Spleen (tissue), 11 donors: Measurements from ENCODE around the gene KDM6A. TPM values are rescaled to one million over a fixed set of nuclear protein-coding genes. Genes with fewer than 3 reads are reported as not detected.
"Not testable (repeated sequence)": the region's sequence is repeated elsewhere in the genome, so short reads cannot be mapped to it uniquely, and the experiment has no call there.

Source experiments
- DNase-seq: peaks from one replicate; pipeline ENCODE4 v3.0.0-alpha.2; 2020
- H3K27ac ChIP-seq, 8 donors: fragments of 200-600 bp; sonication (generic) in 7 of 8; 1 replicate in 4 of 8; 2 replicates in 4 of 8; pipeline versions ENCODE4 v1.5.0 to v1.8.0; 2016 to 2021; ENCODE audit warnings: inconsistent platforms in 4 of 8, mild to moderate bottlenecking in 4 of 8, moderate library complexity in 1 of 8
- H3K27me3 ChIP-seq, 7 donors: fragments of 200-600 bp; sonication (generic) in 6 of 7; replicated peaks in 1 of 7; 1 replicate in 4 of 7; 2 replicates in 3 of 7; pipeline versions ENCODE4 v1.5.0 to v1.8.0; 2016 to 2021; ENCODE audit warnings: inconsistent platforms in 3 of 7, mild to moderate bottlenecking in 1 of 7
- H3K36me3 ChIP-seq, 6 donors: fragments of 200-600 bp; sonication (generic) in 5 of 6; 1 replicate in 4 of 6; 2 replicates in 2 of 6; pipeline versions ENCODE4 v1.5.0 to v1.8.0; 2016 to 2021; ENCODE audit warnings: inconsistent platforms in 2 of 6
- H3K4me1 ChIP-seq, 6 donors: fragments of 200-600 bp; sonication (generic) in 5 of 6; 1 replicate in 3 of 6; 2 replicates in 3 of 6; pipeline versions ENCODE4 v1.5.0 to v1.8.0; 2016 to 2021; ENCODE audit warnings: inconsistent platforms in 3 of 6
- H3K4me3 ChIP-seq, 8 donors: fragments of 200-600 bp; sonication (generic) in 7 of 8; 1 replicate in 4 of 8; 2 replicates in 4 of 8; pipeline versions ENCODE4 v1.5.0 to v1.8.0; 2016 to 2021; ENCODE audit warnings: inconsistent platforms in 4 of 8, mild to moderate bottlenecking in 4 of 8, moderate library complexity in 2 of 8
- H3K9me3 ChIP-seq, 8 donors: fragments of 200-600 bp; sonication (generic) in 7 of 8; 1 replicate in 4 of 8; 2 replicates in 4 of 8; pipeline versions ENCODE4 v1.5.0 to v1.8.0; 2016 to 2021; ENCODE audit warnings: inconsistent platforms in 4 of 8
- POLR2A ChIP-seq, 3 donors: fragments of 450-650 bp; IDR thresholded peaks; one replicate each; pipeline ENCODE4 v1.5.1; 2017; ENCODE audit warnings: antibody characterized with exemption in 3 of 3, mild to moderate bottlenecking in 1 of 3
- POLR2AphosphoS5 ChIP-seq, 3 donors: sonication (generic); formaldehyde crosslinking; IDR thresholded peaks; one replicate each; pipeline ENCODE4 v1.5.1; 2017; ENCODE audit warnings: antibody characterized with exemption in 3 of 3
- WGBS, 5 donors: extraction: QIAGEN DNeasy Blood & Tissue Kit in 3 of 5; methylation state at CpG; one replicate each; pipeline versions ENCODE4 v1.1.5 to v1.1.7; 2013 to 2018; 5-methylcytosine and 5-hydroxymethylcytosine counted together
- intact Hi-C: fragments of 100-400 bp; cut with DNase I; formaldehyde crosslinking; loops from one replicate; pipeline ENCODE4 v1.15.0; 2023; ENCODE audit warnings: low total_unique reads
- polyA plus RNA-seq, 3 donors: library from polyadenylated mRNA; stranded (reverse); fragments of 200-250 nt; gene quantifications; one replicate each; pipeline ENCODE4 v1.2.1, GENCODE V29; 2013
- total RNA-seq, 7 donors: library from RNA; depleted of rRNA in 3 of 7; stranded (reverse); fragments of >200 nt in 3 of 7; fragmentation: NEBNext Ultra II Directional in 4 of 7; extraction: Animal tissue kit (Norgen Biotek cat#: 25700) in 4 of 7; gene quantifications; one replicate each; pipeline versions ENCODE4 v1.1.0 to v1.2.1, GENCODE V29; 2016 to 2021
- TF ChIP-seq, protein P1 (sequence below), 11 experiments: fragments of 200-600 bp in 7 of 11; fragments of 450-650 bp in 4 of 11; sonication (generic) in 4 of 11; IDR thresholded peaks in 8 of 11; conservative IDR thresholded peaks in 3 of 11; 1 replicate in 7 of 11; 2 replicates in 4 of 11; pipeline versions ENCODE4 v1.4.0 to v1.8.0; 2016 to 2021; ENCODE audit warnings: antibody characterized with exemption in 11 of 11, inconsistent platforms in 4 of 11, mild to moderate bottlenecking in 1 of 11
- donor health status: healthy with polysubstance abuse.
- donor health status: DM: no; HTN: no; CAD: no; lungs with moderate emphysema.
- donor health status: DM: no; HTN: no; CAD: no.
- donor health status: Bipolar disorder and iron deficiency.
- donor health status: healthy.
- donor health status: DM: no; HTN: no; CAD: no.
- donor health status: DM: yes; HTN: yes; CAD: no.

Gene KDM6A
- total and polyA plus RNA-seq, 10 donors: 8.0 to 68.2 (median 47.9) TPM

DNA sequence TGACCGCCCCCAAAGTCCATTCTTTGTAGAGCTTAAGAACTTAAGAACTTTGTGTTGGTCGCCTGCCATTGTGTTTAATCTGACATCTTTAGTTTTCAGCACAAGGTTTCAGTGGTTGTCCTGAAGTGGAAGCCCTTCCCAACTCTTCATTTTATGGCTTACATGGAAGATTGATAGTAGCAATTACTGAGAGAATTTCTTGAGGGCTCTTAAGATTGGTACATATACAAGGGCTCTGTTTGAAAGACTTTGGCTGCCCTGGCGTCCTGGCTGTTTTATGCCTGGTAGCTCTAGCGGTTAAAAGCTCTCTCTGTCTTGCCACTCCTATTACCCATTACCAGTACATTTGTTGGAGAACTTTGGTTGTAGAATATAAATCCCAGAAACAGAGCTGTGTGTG, 75.0 kb downstream of the KDM6A start:
- DNase-seq: no peak
- no peak overlapping the region for H3K27ac ChIP-seq
- H3K27me3 ChIP-seq: no peaks in the 10 kb centered on the region
- intact Hi-C loops: no loop called here
- peaks cover 0 to 41% (median 15%) of the 10 kb centered on the region in 8 donors for H3K9me3 ChIP-seq
- peaks cover 7 to 56% (median 20%) of the 10 kb centered on the region in 6 donors for H3K4me1 ChIP-seq
- H3K36me3 ChIP-seq: peaks cover 0 to 21% (median 0%) of the 10 kb centered on the region in 6 donors
- no peak overlapping the region for H3K4me3 ChIP-seq
- no peak for TF ChIP-seq POLR2AphosphoS5 (IDR thresholded peaks at IDR 0.05)
- 92 to 100% (median 96%) methylated on average over 4 of the region's 4 CpGs for WGBS, 5 donors

DNA sequence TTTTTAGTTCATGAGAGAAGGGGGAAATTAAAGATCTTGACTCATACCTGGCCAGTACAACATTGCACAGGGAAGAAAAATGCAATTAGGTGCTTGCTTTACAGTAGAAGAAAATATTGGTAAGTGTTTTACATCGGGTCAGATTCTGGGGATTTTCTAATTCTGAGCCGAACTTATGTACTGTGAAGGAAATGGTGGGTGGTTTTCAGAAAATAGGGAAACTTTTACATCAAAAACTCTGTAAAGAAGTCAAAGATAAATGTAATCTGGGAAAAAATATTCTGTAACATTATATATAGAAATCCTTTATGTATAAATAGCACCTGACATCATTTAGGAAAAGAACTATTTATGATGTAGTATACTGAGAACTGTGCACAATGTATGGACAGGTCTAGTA, 75.4 kb downstream of the KDM6A start:
- Histone ChIP-seq H3K27me3 (no peaks in the 10 kb centered on the region), H3K4me1 (peaks cover 11 to 60% (median 22%) of the 10 kb centered on the region in 6 donors), H3K27ac (no peak overlapping the region), H3K9me3 (peaks cover 0 to 37% (median 15%) of the 10 kb centered on the region in 8 donors), H3K4me3 (no peak overlapping the region), H3K36me3 (peaks cover 0 to 21% (median 0%) of the 10 kb centered on the region in 6 donors)
- DNase-seq: no peak
- intact Hi-C loops: no loop called here
- 75 to 80% (median 77%) methylated on average over 2 of the region's 2 CpGs for WGBS, 5 donors
- TF ChIP-seq, protein P1, sequence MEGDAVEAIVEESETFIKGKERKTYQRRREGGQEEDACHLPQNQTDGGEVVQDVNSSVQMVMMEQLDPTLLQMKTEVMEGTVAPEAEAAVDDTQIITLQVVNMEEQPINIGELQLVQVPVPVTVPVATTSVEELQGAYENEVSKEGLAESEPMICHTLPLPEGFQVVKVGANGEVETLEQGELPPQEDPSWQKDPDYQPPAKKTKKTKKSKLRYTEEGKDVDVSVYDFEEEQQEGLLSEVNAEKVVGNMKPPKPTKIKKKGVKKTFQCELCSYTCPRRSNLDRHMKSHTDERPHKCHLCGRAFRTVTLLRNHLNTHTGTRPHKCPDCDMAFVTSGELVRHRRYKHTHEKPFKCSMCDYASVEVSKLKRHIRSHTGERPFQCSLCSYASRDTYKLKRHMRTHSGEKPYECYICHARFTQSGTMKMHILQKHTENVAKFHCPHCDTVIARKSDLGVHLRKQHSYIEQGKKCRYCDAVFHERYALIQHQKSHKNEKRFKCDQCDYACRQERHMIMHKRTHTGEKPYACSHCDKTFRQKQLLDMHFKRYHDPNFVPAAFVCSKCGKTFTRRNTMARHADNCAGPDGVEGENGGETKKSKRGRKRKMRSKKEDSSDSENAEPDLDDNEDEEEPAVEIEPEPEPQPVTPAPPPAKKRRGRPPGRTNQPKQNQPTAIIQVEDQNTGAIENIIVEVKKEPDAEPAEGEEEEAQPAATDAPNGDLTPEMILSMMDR (IDR thresholded peaks at IDR 0.05 in 8 of 11, conservative IDR thresholded peaks at IDR 0.05 in 3 of 11): no peak
- TF ChIP-seq POLR2AphosphoS5 (IDR thresholded peaks at IDR 0.05) (no peak), POLR2A (IDR thresholded peaks at IDR 0.05) (no peak)

DNA sequence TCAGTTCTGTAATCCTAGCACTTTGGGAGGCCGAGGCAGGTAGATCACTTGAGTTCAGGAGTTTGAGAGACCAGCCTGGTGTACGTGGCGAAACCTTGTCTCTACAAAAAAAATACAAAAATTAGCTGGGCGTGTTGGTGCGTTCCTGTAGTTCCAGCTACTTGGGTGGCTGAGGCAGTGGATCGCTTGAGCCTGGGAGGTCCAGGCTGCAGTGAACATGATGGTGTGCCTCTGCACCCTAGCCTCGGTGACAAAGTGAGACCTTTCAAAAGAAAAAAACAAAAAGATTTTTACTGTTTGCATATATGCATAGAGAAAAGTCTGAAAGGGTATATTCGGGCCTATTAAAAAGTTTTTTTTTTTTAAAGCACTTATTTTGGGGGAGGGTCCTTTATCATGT, 76.1 kb downstream of the KDM6A start:
- Histone ChIP-seq H3K36me3 (peaks cover 0 to 16% (median 0%) of the 10 kb centered on the region in 6 donors), H3K27me3 (no peaks in the 10 kb centered on the region), H3K27ac (no peak overlapping the region), H3K4me1 (peaks cover 16 to 67% (median 26%) of the 10 kb centered on the region in 6 donors), H3K9me3 (peaks cover 0 to 30% (median 13%) of the 10 kb centered on the region in 8 donors), H3K4me3 (no peak overlapping the region)
- TF ChIP-seq POLR2AphosphoS5 (IDR thresholded peaks at IDR 0.05): no peak
- no peak for TF ChIP-seq POLR2A (IDR thresholded peaks at IDR 0.05)
- TF ChIP-seq, protein P1 (IDR thresholded peaks at IDR 0.05 in 8 of 11, conservative IDR thresholded peaks at IDR 0.05 in 3 of 11): no peak
- 86 to 92% (median 88%) methylated on average over 8 of the region's 8 CpGs for WGBS, 5 donors
- no peak for DNase-seq
- intact Hi-C loops: no loop called here

DNA sequence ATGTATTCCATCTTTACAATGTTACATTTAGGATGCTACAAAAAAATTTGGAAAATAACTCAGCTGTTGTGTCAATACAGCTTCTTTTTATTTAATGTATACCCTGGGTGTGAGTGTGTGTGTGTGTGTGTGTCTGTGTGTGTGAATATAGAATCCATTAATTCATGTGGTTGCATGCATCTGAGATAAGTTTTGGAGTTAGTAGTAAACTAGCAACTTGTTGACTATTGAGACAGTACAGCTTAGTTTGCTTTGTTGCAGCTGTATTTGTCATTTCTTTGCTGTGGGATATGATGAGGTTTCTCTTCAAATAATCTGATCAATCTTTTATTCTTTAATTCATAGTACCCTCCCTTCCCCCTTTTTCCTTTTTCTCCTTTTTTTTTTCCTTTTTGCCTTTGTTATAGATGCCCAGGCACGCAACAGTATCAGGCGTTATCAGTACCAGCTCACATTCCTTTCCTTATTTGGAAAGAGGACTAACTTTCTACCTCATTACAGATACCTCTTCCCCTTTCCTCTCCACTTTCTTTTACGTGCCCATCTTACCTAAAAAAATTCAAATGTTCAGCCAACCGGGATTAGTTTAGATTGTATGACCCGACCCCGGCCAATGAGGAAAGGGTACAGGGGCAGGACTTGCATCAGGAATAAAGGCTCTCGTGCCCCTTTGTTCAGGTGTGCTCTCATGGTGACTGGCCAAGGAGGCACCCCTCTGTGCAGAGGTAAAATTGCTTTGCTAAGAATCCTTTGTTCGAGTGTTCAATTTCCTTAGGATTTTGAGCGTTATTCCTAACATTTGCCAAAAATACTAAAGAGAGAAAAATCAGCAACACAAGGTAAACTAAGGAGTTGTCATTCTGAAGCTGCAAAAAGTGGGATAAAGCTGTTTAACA, 77.7 kb downstream of the KDM6A start:
- DNase-seq, intact Hi-C loops, H3K4me3 ChIP-seq, H3K36me3 ChIP-seq, H3K27me3 ChIP-seq, H3K27ac ChIP-seq: not testable (repeated sequence)
- peaks cover 0 to 14% (median 0%) of the 10 kb centered on the region in 8 donors for H3K9me3 ChIP-seq
- 65 to 79% (median 72%) methylated on average over 9 of the region's 9 CpGs for WGBS, 5 donors
- H3K4me1 ChIP-seq: peaks cover 24 to 77% (median 33%) of the 10 kb centered on the region in 6 donors

DNA sequence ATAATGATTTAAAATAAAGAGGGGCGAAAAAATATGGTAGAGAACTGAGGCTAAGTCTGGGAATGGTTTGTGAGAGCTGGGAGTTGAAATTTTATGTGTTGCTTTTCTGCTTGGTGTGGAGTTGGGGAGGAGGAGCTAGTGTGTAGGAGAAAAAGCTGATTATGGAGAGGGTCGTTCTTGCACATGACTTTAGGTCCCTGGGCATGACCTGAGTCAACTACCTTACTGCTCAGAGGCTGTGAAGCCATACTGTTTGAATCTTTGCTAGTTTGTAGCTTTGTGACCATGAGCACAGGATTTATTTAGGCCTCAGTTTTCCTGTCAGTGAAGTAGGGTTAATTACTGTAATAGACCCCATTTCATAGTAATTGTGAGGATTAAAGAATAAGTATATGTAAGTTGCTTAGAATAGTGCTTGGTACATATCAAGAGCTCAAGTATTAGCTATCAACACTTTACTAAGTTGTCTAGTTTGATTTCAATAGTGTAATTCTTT, 78.6 kb downstream of the KDM6A start:
- DNase-seq: no peak
- WGBS, 5 donors: 75 to 86% (median 80%) methylated on average over 2 of the region's 2 CpGs
- no peaks in the 10 kb centered on the region for H3K36me3 ChIP-seq

More for the DNA sequence above, 78.6 kb downstream of the KDM6A start:
- intact Hi-C loops: no loop called here
- Histone ChIP-seq H3K4me3 (no peak overlapping the region), H3K27me3 (no peaks in the 10 kb centered on the region), H3K27ac (no peak overlapping the region), H3K4me1 (peaks cover 24 to 74% (median 33%) of the 10 kb centered on the region in 6 donors), H3K9me3 (peaks cover 0 to 7% (median 0%) of the 10 kb centered on the region in 8 donors)
- TF ChIP-seq POLR2AphosphoS5 (IDR thresholded peaks at IDR 0.05) (no peak), POLR2A (IDR thresholded peaks at IDR 0.05) (no peak)
- TF ChIP-seq, protein P1 (IDR thresholded peaks at IDR 0.05 in 8 of 11, conservative IDR thresholded peaks at IDR 0.05 in 3 of 11): no peak
